Measurements from ENCODE around the gene TBC1D8. TPM values are rescaled to one million over a fixed set of nuclear protein-coding genes. Genes with fewer than 3 reads are reported as not detected.

TBC1D8 gene
- total and polyA plus RNA-seq, 2 of the 8 experiments (the other 6 are each of a cell fraction or from before 2014, with no cell fraction given), result 20.8 to 21.8 TPM

GRCh38 chr2:101032084-101032776, 119.0 kb downstream of the TBC1D8 start:
- no peak overlapping the region for H3K4ac ChIP-seq (replicated peaks; ENCODE audit: insufficient read length, low read depth, low read length)
- H2BK15ac ChIP-seq (ENCODE audit: low read length), result no peak overlapping the region
- H4K5ac ChIP-seq (ENCODE audit: insufficient read length, low read depth, low read length), result no peak overlapping the region
- H4K8ac ChIP-seq (ENCODE audit: extremely low read depth, insufficient read depth, low read length), result no peak overlapping the region
- no peak overlapping the region for H2AFZ ChIP-seq (ENCODE audit: low read length)
- H4K91ac ChIP-seq (replicated peaks; ENCODE audit: insufficient read length, low read length), result no peak overlapping the region
- H3K4me3 ChIP-seq (ENCODE audit: extremely low read depth in 1 of 4, insufficient read depth in 2 of 4, low read depth in 3 of 4, low read length in 4 of 4), result no peak overlapping the region
- H4K20me1 ChIP-seq (replicated peaks in 1 of 2; ENCODE audit: control insufficient read depth in 1 of 2, insufficient read depth in 2 of 2, low read length in 2 of 2), result peaks cover 0 to 4% of the 10 kb centered on the region in 2 experiments
- DNase-seq (ENCODE audit: low read depth in 1 of 2, low spot score in 2 of 2) (no peak), FAIRE-seq (no peak)
- WGBS, 2 experiments (ENCODE audit: extremely low coverage in 1 of 2, insufficient coverage in 1 of 2, insufficient read length in 1 of 2, insufficient replicate concordance in 2 of 2, low coverage in 1 of 2, low lambda C conversion rate in 2 of 2, missing lambda C conversion rate in 1 of 2), result 97% methylated on average over 15 of the region's 15 CpGs; no CpG with 5 or more reads in 1 of the 2 experiments
- H3K9me3 ChIP-seq (ENCODE audit: insufficient read depth in 2 of 2, low read depth in 1 of 2, low read length in 1 of 2), result no peaks in the 10 kb centered on the region
- no peaks in the 10 kb centered on the region for H3K79me1 ChIP-seq (ENCODE audit: low read depth, low read length)
- H3K79me2 ChIP-seq (ENCODE audit: control insufficient read depth in 1 of 2, insufficient read depth in 2 of 2, low read length in 2 of 2), result no peaks in the 10 kb centered on the region
- no peak overlapping the region for H2BK20ac ChIP-seq (ENCODE audit: low read length)
- no peak overlapping the region for H3K14ac ChIP-seq (ENCODE audit: insufficient read length)
- ChIA-PET CTCF (ENCODE audit: partially characterized antibody) (interaction anchor here (0.6 to 2.4 kb wide), 10 partner anchors 9 to 199 kb away, joined by 3 to 14 read pairs (median 4); no protein-coding TSS in a partner anchor), POLR2A (ENCODE audit: partially characterized antibody) (interaction anchor here (0.5 to 2.0 kb wide), 2 partner anchors 29 to 57 kb away, joined by 3 to 7 read pairs; no protein-coding TSS in a partner anchor)
- no peak overlapping the region for H2BK5ac ChIP-seq (ENCODE audit: low read depth, low read length)
- no peak overlapping the region for H3K4me2 ChIP-seq (ENCODE audit: insufficient read depth in 1 of 2, low read depth in 2 of 2, low read length in 2 of 2)
- peak overlapping the region in 1 of 4 experiments; percentile 33; a peak in 1 of 7 replicates for H3K9ac ChIP-seq (replicated peaks in 1 of 4; ENCODE audit: extremely low read depth in 1 of 4, low read depth in 3 of 4, low read length in 3 of 4)
- H3K27me3 ChIP-seq (replicated peaks in 1 of 4; ENCODE audit: control insufficient read depth in 3 of 4, extremely low read depth in 1 of 4, insufficient read depth in 3 of 4, low read length in 3 of 4), result no peaks in the 10 kb centered on the region
- H3K56ac ChIP-seq (replicated peaks; ENCODE audit: insufficient read length, low read depth, low read length), result no peak overlapping the region
- no peak overlapping the region for H3K18ac ChIP-seq (ENCODE audit: extremely low read depth, low read length)
- no peaks in the 10 kb centered on the region for H3K4me1 ChIP-seq (replicated peaks in 1 of 4; ENCODE audit: control insufficient read depth in 3 of 4, insufficient read depth in 4 of 4, low read length in 3 of 4)
- H2AK5ac ChIP-seq (ENCODE audit: low read depth, low read length), result no peak overlapping the region
- no peak overlapping the region for H3K23ac ChIP-seq (ENCODE audit: insufficient read length)
- peaks cover 0 to 5% (median 3%) of the 10 kb centered on the region in 4 experiments; a peak in 5 of 8 replicates for H3K36me3 ChIP-seq (ENCODE audit: control insufficient read depth in 2 of 4, insufficient read depth in 4 of 4, low read length in 3 of 4)
- H2BK12ac ChIP-seq (ENCODE audit: low read depth, low read length), result 0 out of 2 replicates have a peak overlapping the region, but pooled peaks have one; percentile 27
- H2BK120ac ChIP-seq (replicated peaks; ENCODE audit: low read depth, low read length), result no peak overlapping the region
- no peaks in the 10 kb centered on the region for H3K23me2 ChIP-seq (ENCODE audit: low read depth, low read length)
- H3K27ac ChIP-seq (ENCODE audit: low read depth, low read length), result no peak overlapping the region
- no peak for TF ChIP-seq CHD1 (IDR thresholded peaks at IDR 0.05; ENCODE audit: low read depth, low read length)
- TF ChIP-seq BACH1 (IDR thresholded peaks at IDR 0.05; ENCODE audit: low read length), result no peak
- no peak for TF ChIP-seq SP4 (IDR thresholded peaks at IDR 0.05; ENCODE audit: low read length)
